Measurements from ENCODE around the gene NRXN2.

NRXN2 gene

GRCh38 chr11:64726867-64727530, 4.0 kb upstream of the NRXN2 start:
- Histone ChIP-seq H3K4me3 (ENCODE audit: low read length) (no peak overlapping the region), H3K27ac (ENCODE audit: low read depth, low read length) (no peak overlapping the region), H4K5ac (ENCODE audit: low read length) (no peak overlapping the region), H3K4ac (ENCODE audit: low read depth, low read length) (no peak overlapping the region), H3K56ac (ENCODE audit: low read length) (no peak overlapping the region), H2BK120ac (ENCODE audit: low read depth, low read length) (no peak overlapping the region), H4K8ac (ENCODE audit: low read depth, low read length) (no peak overlapping the region), H3K27me3 (ENCODE audit: insufficient read depth, low read length, poor library complexity) (peaks cover 6% of the 10 kb centered on the region), H2AK5ac (ENCODE audit: low read length) (no peak overlapping the region), H3K4me1 (ENCODE audit: control insufficient read depth, low read depth, low read length) (peaks cover 4% of the 10 kb centered on the region), H2BK5ac (ENCODE audit: low read length) (no peak overlapping the region), H3K79me2 (ENCODE audit: control insufficient read depth, insufficient read depth, low read length) (no peaks in the 10 kb centered on the region), H3K9ac (ENCODE audit: low read length) (no peak overlapping the region), H3K23ac (ENCODE audit: low read length) (no peak overlapping the region), H3K18ac (ENCODE audit: low read length) (no peak overlapping the region), H3K36me3 (ENCODE audit: control insufficient read depth, insufficient read depth, low read length) (no peaks in the 10 kb centered on the region), H3K4me2 (ENCODE audit: low read length) (no peak overlapping the region), H3K79me1 (ENCODE audit: low read length) (no peaks in the 10 kb centered on the region), H2BK15ac (replicated peaks; ENCODE audit: low read depth) (no peak overlapping the region)
- no peak for DNase-seq
- no CpG with 5 or more reads among the region's 7 CpGs for WGBS (ENCODE audit: extremely low coverage, insufficient coverage, low lambda C conversion rate)

- Histone ChIP-seq H4K5ac (ENCODE audit: low read length) (peak overlapping the region; percentile 75), H3K79me2 (ENCODE audit: control insufficient read depth, insufficient read depth, low read length) (no peaks in the 10 kb centered on the region), H4K8ac (ENCODE audit: low read depth, low read length) (no peak overlapping the region), H3K27ac (ENCODE audit: low read depth, low read length) (no peak overlapping the region), H3K36me3 (ENCODE audit: control insufficient read depth, insufficient read depth, low read length) (no peaks in the 10 kb centered on the region), H3K27me3 (ENCODE audit: insufficient read depth, low read length, poor library complexity) (peaks cover 6% of the 10 kb centered on the region), H3K23ac (ENCODE audit: low read length) (no peak overlapping the region), H3K9ac (ENCODE audit: low read length) (peak overlapping the region; percentile 25), H2BK120ac (ENCODE audit: low read depth, low read length) (no peak overlapping the region), H3K4me1 (ENCODE audit: control insufficient read depth, low read depth, low read length) (peaks cover 4% of the 10 kb centered on the region), H3K4me2 (ENCODE audit: low read length) (no peak overlapping the region), H2BK15ac (replicated peaks; ENCODE audit: low read depth) (no peak overlapping the region), H3K56ac (ENCODE audit: low read length) (peak overlapping the region; percentile 54), H3K79me1 (ENCODE audit: low read length) (no peaks in the 10 kb centered on the region), H3K4ac (ENCODE audit: low read depth, low read length) (no peak overlapping the region), H3K18ac (ENCODE audit: low read length) (no peak overlapping the region), H3K4me3 (ENCODE audit: low read length) (no peak overlapping the region), H2BK5ac (ENCODE audit: low read length) (no peak overlapping the region), H2AK5ac (ENCODE audit: low read length) (no peak overlapping the region)
- DNase-seq = peak; percentile 45
- WGBS (ENCODE audit: extremely low coverage, insufficient coverage, low lambda C conversion rate) = no CpG with 5 or more reads among the region's 9 CpGs
Measured at GRCh38 chr11:64726211-64726641, 3.2 kb upstream of the NRXN2 start.

- H2BK15ac ChIP-seq (replicated peaks; ENCODE audit: low read depth) = no peak overlapping the region
- H3K36me3 ChIP-seq (ENCODE audit: control insufficient read depth, insufficient read depth, low read length) = no peaks in the 10 kb centered on the region
- H3K4me3 ChIP-seq (ENCODE audit: low read length) = no peak overlapping the region
- H3K23ac ChIP-seq (ENCODE audit: low read length) = no peak overlapping the region
- no peak overlapping the region for H3K27ac ChIP-seq (ENCODE audit: low read depth, low read length)
- peaks cover 2% of the 10 kb centered on the region for H3K4me1 ChIP-seq (ENCODE audit: control insufficient read depth, low read depth, low read length)
- WGBS (ENCODE audit: extremely low coverage, insufficient coverage, low lambda C conversion rate) = no CpG with 5 or more reads among the region's 7 CpGs
- no peak overlapping the region for H3K4ac ChIP-seq (ENCODE audit: low read depth, low read length)
- H3K56ac ChIP-seq (ENCODE audit: low read length) = peak overlapping the region; percentile 47
- peaks cover 6% of the 10 kb centered on the region for H3K27me3 ChIP-seq (ENCODE audit: insufficient read depth, low read length, poor library complexity)
- H3K18ac ChIP-seq (ENCODE audit: low read length) = no peak overlapping the region
- H3K4me2 ChIP-seq (ENCODE audit: low read length) = no peak overlapping the region
- H2AK5ac ChIP-seq (ENCODE audit: low read length) = no peak overlapping the region
- no peak overlapping the region for H4K5ac ChIP-seq (ENCODE audit: low read length)
- H3K79me2 ChIP-seq (ENCODE audit: control insufficient read depth, insufficient read depth, low read length) = no peaks in the 10 kb centered on the region
- H3K9ac ChIP-seq (ENCODE audit: low read length) = no peak overlapping the region
- no peaks in the 10 kb centered on the region for H3K79me1 ChIP-seq (ENCODE audit: low read length)
- DNase-seq = no peak
- H2BK5ac ChIP-seq (ENCODE audit: low read length) = no peak overlapping the region
- no peak overlapping the region for H4K8ac ChIP-seq (ENCODE audit: low read depth, low read length)
- no peak overlapping the region for H2BK120ac ChIP-seq (ENCODE audit: low read depth, low read length)
Measured at GRCh38 chr11:64724863-64725532, 2.0 kb upstream of the NRXN2 start.

- no peak overlapping the region for H2AK5ac ChIP-seq (ENCODE audit: low read length)
- no peak overlapping the region for H2BK120ac ChIP-seq (ENCODE audit: low read depth, low read length)
- H3K4me3 ChIP-seq (ENCODE audit: low read length) = no peak overlapping the region
- no peak overlapping the region for H3K4ac ChIP-seq (ENCODE audit: low read depth, low read length)
- no CpG with 5 or more reads among the region's 9 CpGs for WGBS (ENCODE audit: extremely low coverage, insufficient coverage, low lambda C conversion rate)
- no peak overlapping the region for H4K8ac ChIP-seq (ENCODE audit: low read depth, low read length)
- H3K18ac ChIP-seq (ENCODE audit: low read length) = no peak overlapping the region
- H3K27me3 ChIP-seq (ENCODE audit: insufficient read depth, low read length, poor library complexity) = peaks cover 6% of the 10 kb centered on the region
- H2BK15ac ChIP-seq (replicated peaks; ENCODE audit: low read depth) = no peak overlapping the region
- no peak overlapping the region for H3K9ac ChIP-seq (ENCODE audit: low read length)
- H3K36me3 ChIP-seq (ENCODE audit: control insufficient read depth, insufficient read depth, low read length) = no peaks in the 10 kb centered on the region
- no peak overlapping the region for H3K27ac ChIP-seq (ENCODE audit: low read depth, low read length)
- H3K23ac ChIP-seq (ENCODE audit: low read length) = no peak overlapping the region
- H2BK5ac ChIP-seq (ENCODE audit: low read length) = no peak overlapping the region
- no peak overlapping the region for H3K56ac ChIP-seq (ENCODE audit: low read length)
- DNase-seq = no peak
- H4K5ac ChIP-seq (ENCODE audit: low read length) = no peak overlapping the region
- no peak overlapping the region for H3K4me2 ChIP-seq (ENCODE audit: low read length)
- H3K4me1 ChIP-seq (ENCODE audit: control insufficient read depth, low read depth, low read length) = peaks cover 2% of the 10 kb centered on the region
- H3K79me2 ChIP-seq (ENCODE audit: control insufficient read depth, insufficient read depth, low read length) = no peaks in the 10 kb centered on the region
- H3K79me1 ChIP-seq (ENCODE audit: low read length) = no peaks in the 10 kb centered on the region
Measured at GRCh38 chr11:64723907-64724862, 1.2 kb upstream of the NRXN2 start.

GRCh38 chr11:64722141-64723065, 594 bp downstream of the NRXN2 start:
- H3K18ac ChIP-seq (ENCODE audit: low read length) = no peak overlapping the region
- H3K27ac ChIP-seq (ENCODE audit: low read depth, low read length) = no peak overlapping the region
- H3K4ac ChIP-seq (ENCODE audit: low read depth, low read length) = no peak overlapping the region
- H4K8ac ChIP-seq (ENCODE audit: low read depth, low read length) = no peak overlapping the region
- H2BK120ac ChIP-seq (ENCODE audit: low read depth, low read length) = no peak overlapping the region
- H3K9ac ChIP-seq (ENCODE audit: low read length) = no peak overlapping the region
- H3K56ac ChIP-seq (ENCODE audit: low read length) = no peak overlapping the region
- peaks cover 6% of the 10 kb centered on the region for H3K27me3 ChIP-seq (ENCODE audit: insufficient read depth, low read length, poor library complexity)
- no peak overlapping the region for H2BK5ac ChIP-seq (ENCODE audit: low read length)
- no peaks in the 10 kb centered on the region for H3K79me2 ChIP-seq (ENCODE audit: control insufficient read depth, insufficient read depth, low read length)
- no peak overlapping the region for H3K4me3 ChIP-seq (ENCODE audit: low read length)
- H3K23ac ChIP-seq (ENCODE audit: low read length) = no peak overlapping the region
- no CpG with 5 or more reads among the region's 36 CpGs for WGBS (ENCODE audit: extremely low coverage, insufficient coverage, low lambda C conversion rate)
- DNase-seq = no peak
- peaks cover 2% of the 10 kb centered on the region for H3K4me1 ChIP-seq (ENCODE audit: control insufficient read depth, low read depth, low read length)
- no peak overlapping the region for H4K5ac ChIP-seq (ENCODE audit: low read length)
- no peaks in the 10 kb centered on the region for H3K36me3 ChIP-seq (ENCODE audit: control insufficient read depth, insufficient read depth, low read length)
- H3K4me2 ChIP-seq (ENCODE audit: low read length) = no peak overlapping the region
- H2AK5ac ChIP-seq (ENCODE audit: low read length) = no peak overlapping the region
- H3K79me1 ChIP-seq (ENCODE audit: low read length) = no peaks in the 10 kb centered on the region
- H2BK15ac ChIP-seq (replicated peaks; ENCODE audit: low read depth) = no peak overlapping the region

Data from mesendoderm (in vitro differentiated cells).